GM21447 (cell line): Measurements from ENCODE around the gene LARP4.
"Not testable (repeated sequence)": the region's sequence is repeated elsewhere in the genome, so short reads cannot be mapped to it uniquely, and the experiment has no call there.

Experiments used
- ATAC-seq: cut with Tn5 transposase; IDR thresholded peaks from one replicate; pipeline ENCODE4 v1.9.1; 2021; ENCODE audit not compliant: unreplicated experiment

LARP4 gene

GRCh38 chr12:50400638-50401499 is at the start of gene LARP4:
Gene LARP4 (plus strand): TSS chr12:50400885. CDS start chr12:50401011, 126 bp downstream.
- ATAC-seq = peak; percentile 96

- no peak for ATAC-seq
Measured at GRCh38 chr12:50351120-50352043, 49.3 kb upstream of the LARP4 start.

DNA sequence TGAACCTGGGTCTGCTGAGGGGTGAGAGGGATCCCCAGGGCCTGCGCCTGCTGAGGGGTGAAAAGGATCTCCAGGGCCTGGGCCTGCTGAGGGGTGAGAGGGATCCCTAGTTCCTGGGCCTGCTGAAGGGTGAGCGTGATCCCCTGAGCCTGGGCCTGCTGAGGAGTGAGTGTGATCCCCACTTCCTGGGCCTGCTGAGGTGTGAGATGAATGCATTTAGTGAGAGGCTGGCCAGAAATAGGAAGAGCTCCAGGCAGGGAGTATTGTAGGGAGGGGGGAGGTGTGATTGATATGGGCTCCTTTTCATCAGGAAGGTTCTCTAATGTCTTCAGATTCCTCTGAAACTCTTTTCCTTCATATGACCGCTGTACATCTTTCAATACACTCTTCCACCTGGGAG is 47.3 kb upstream of the LARP4 start:
- no peak for ATAC-seq

GRCh38 chr12:50353869-50354593 is 46.7 kb upstream of the LARP4 start:
- no peak for ATAC-seq

- ATAC-seq = no peak
Measured at GRCh38 chr12:50354908-50355307, 45.8 kb upstream of the LARP4 start.

DNA sequence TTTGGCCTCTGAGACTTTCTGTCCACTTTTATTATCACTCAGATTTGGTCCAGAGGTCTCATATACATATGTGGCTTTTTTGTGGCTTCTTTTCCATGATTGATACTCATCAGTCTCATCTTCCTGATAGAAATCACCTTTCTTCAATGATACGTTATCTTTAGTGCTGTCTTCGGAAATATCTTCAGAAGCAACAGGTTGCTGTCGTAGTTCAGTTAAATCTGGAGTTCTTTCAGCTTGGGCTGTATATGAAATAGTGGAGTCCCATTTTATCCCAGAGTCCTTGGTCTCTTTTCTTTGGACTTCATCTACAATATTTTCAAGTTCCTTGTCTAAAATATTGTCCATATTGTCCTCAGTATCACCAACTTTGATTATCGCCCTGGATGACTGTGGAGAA is 45.3 kb upstream of the LARP4 start:
- no peak for ATAC-seq

DNA sequence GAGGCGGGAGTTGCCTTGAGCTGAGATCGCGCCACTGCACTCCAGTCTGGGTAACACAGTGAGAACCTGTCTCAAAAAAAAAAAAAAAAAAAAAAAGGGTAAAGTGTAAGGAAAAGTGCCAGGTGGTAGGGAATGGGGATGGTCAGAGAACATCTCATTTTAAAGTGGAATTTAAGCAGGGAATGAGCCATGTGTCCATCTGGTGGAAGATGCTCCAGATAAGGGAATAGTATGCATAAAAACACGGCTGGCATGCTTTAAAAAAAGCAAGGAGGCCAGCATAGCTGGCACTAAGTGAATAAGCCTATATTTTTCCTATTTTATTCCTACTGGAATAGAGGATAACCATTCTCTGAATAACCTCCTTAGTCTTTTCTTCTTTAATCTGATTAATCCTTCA is 38.0 kb upstream of the LARP4 start:
- no peak for ATAC-seq

- ATAC-seq = no peak
Measured at GRCh38 chr12:50363141-50363540, 37.5 kb upstream of the LARP4 start.

GRCh38 chr12:50365709-50366406 is 34.8 kb upstream of the LARP4 start:
- no peak for ATAC-seq

DNA sequence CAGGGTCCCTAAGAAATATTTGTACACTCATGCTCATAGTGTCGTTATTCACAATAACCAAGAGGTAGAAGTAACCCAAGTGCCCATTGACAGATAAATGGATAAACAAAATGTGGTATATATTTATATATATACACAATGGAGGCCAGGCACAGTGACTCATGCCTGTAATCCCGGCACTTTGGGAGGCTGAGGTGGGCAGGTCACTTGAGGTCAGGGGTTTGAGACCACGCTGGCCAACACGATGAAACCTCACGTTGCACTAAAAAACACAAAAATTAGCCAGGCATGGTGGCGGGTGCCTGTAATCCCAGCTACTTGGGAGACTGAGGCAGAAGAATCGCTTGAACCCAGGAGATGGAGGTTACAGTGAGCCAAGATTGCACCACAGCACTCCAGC is 30.0 kb upstream of the LARP4 start:
- not testable (repeated sequence) for ATAC-seq

DNA sequence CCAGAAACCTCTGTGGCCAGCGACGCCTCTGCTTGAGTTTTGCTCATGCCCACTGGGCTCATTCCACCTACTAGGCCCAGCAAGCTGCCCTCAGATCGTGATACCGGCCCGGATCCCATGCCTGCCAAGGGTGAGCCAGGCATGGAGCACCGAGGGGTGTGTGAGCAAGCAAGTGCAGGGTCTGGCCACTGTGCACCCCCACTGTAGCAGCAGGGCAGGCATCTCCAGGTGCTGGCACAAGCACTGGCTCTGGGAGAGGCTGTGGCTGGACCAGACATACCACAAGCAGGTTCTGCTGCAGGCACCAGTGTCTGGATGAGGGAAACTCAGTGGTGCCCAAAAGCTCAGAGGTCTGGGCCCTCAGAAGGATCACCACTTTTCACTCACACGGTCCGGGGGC is 24.9 kb upstream of the LARP4 start:
- ATAC-seq = no peak

DNA sequence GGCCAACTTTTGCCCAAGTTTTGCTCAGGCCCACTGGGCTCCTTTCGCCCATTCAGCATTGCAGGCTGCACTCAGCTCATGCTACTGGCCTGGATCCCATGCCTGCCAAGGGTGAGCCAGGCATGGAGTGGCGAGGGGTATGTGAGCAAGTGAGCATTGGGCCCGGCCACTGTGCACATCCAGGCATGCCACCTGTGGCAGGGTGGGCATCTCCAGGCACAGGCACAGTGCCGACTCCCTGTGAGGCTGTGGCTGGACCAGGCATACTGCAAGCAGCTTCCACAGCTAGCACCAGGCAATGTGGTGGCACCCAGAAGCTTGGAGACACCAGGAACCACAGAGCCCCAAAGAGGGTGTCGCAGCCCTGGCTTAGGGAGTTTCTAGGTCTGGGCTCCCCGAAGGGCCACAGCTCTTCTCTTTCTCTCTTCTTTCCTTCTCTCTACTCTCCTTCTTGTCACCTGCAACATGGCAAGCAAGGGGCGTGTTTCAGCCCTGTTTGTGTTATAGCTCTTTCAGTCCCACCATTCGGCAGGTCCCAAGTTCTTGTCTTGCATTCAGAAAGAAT is 19.8 kb upstream of the LARP4 start:
- ATAC-seq = no peak

DNA sequence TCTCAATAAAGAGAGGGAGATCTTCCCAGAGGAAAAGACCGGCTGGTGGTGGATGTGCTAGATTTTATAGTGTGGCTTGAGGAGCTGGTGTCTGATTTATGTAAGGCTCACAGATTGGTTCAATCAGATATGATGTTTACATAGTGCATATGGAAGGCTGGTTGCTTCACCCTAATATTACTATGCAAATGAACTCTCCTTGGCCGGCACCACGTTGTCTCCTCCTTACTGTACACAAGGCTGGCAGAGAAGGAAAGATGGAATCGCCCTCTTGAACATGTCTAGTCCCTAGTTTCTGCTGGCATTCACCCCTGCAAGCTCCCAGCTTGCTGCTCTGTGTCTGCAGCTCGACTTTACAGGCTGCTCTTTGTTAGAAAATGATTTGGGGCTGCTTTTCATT is 13.2 kb upstream of the LARP4 start:
- no peak for ATAC-seq

DNA sequence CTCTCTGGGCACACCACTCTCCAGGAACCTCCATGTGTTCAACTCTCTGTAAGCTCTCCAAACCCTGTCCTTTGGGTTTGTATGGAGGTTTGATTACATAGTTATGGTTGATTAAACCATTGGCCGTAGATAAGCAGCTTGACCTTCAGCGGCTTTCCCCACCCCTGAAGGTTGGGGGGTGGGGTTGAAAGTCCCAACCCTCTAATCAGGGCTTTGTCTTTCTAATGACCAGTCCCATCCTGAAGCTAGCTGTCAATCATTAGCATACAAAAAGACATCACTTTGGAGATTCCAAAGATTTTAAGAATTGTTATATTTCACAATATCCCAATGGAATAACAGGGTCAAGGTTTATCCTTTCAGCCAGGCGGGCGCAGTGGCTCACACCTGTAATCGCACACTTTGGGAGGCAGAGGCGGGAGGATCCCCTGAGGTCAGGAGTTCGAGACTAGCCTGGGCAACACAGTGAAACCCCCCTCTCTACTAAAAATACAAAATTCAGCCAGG is 12.7 kb upstream of the LARP4 start:
- ATAC-seq = no peak

GRCh38 chr12:50388793-50389192 is 11.9 kb upstream of the LARP4 start:
- not testable (repeated sequence) for ATAC-seq

DNA sequence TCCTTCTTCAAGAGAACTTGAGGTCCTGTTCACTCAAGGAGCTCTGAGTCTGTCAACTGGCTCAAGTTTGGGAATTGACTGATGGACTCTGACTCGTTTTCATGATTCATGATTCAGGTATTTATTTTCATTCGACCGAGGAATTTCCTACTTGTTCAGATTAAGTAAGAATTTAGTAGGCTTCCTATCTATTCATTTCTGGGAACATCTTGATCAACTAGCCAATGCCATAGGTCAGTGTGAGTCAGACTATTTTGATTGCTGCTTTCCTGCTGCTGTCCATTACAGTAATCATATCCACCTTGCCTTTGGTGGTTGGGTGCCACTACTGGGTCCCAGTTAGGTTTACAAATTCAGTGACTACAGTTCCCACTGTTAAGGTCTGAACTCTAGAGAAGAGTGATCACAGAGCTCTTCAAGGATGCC is 10.4 kb upstream of the LARP4 start:
- no peak for ATAC-seq

GRCh38 chr12:50394469-50395029 is 6.1 kb upstream of the LARP4 start:
- no peak for ATAC-seq

- ATAC-seq = no peak
Measured at GRCh38 chr12:50397117-50397650, 3.5 kb upstream of the LARP4 start.

- no peak for ATAC-seq
Measured at GRCh38 chr12:50398931-50399330, 1.8 kb upstream of the LARP4 start.
